ENCODE measurements around the gene SERGEF.

SERGEF gene

GRCh38 chr11:17865765-17866428 lies 146.9 kb downstream of the SERGEF start:
- DNase-seq (ENCODE audit: low read depth in 2 of 2, low spot score in 1 of 2), result no peak

GRCh38 chr11:17864478-17864941 lies 148.3 kb downstream of the SERGEF start:
- DNase-seq (ENCODE audit: low read depth in 2 of 2, low spot score in 1 of 2), result no peak

- no peak for DNase-seq (ENCODE audit: low read depth in 2 of 2, low spot score in 1 of 2)
Measured at GRCh38 chr11:17861036-17861755, 151.7 kb downstream of the SERGEF start.

- DNase-seq (ENCODE audit: low read depth in 2 of 2, low spot score in 1 of 2), result no peak
Measured at GRCh38 chr11:17859552-17859951, 153.3 kb downstream of the SERGEF start.

- no peak for DNase-seq (ENCODE audit: low read depth in 2 of 2, low spot score in 1 of 2)
Measured at GRCh38 chr11:17855531-17856290, 157.1 kb downstream of the SERGEF start.

- DNase-seq (ENCODE audit: low read depth in 2 of 2, low spot score in 1 of 2), result no peak
Measured at GRCh38 chr11:17853280-17853679, 159.6 kb downstream of the SERGEF start.

- DNase-seq (ENCODE audit: low read depth in 2 of 2, low spot score in 1 of 2), result no peak
Measured at GRCh38 chr11:17852246-17852645, 160.6 kb downstream of the SERGEF start.

- DNase-seq (ENCODE audit: low read depth in 2 of 2, low spot score in 1 of 2), result no peak
Measured at GRCh38 chr11:17851697-17852096, 161.2 kb downstream of the SERGEF start.

GRCh38 chr11:17850336-17850735 lies 162.5 kb downstream of the SERGEF start:
- DNase-seq (ENCODE audit: low read depth in 2 of 2, low spot score in 1 of 2), result no peak

GRCh38 chr11:17848715-17849114 lies 164.1 kb downstream of the SERGEF start:
- no peak for DNase-seq (ENCODE audit: low read depth in 2 of 2, low spot score in 1 of 2)

- DNase-seq (ENCODE audit: low read depth in 2 of 2, low spot score in 1 of 2), result no peak
Measured at GRCh38 chr11:17846852-17847453, 165.9 kb downstream of the SERGEF start.

- no peak for DNase-seq (ENCODE audit: low read depth in 2 of 2, low spot score in 1 of 2)
Measured at GRCh38 chr11:17845431-17845881, 167.4 kb downstream of the SERGEF start.

GRCh38 chr11:17840101-17840548 lies 172.7 kb downstream of the SERGEF start:
- no peak for DNase-seq (ENCODE audit: low read depth in 2 of 2, low spot score in 1 of 2)

- DNase-seq (ENCODE audit: low read depth in 2 of 2, low spot score in 1 of 2), result no peak
Measured at GRCh38 chr11:17839450-17839849, 173.4 kb downstream of the SERGEF start.

- no peak for DNase-seq (ENCODE audit: low read depth in 2 of 2, low spot score in 1 of 2)
Measured at GRCh38 chr11:17838102-17838501, 174.7 kb downstream of the SERGEF start.

GRCh38 chr11:17831883-17832282 lies 181.0 kb downstream of the SERGEF start:
- DNase-seq (ENCODE audit: low read depth in 2 of 2, low spot score in 1 of 2), result no peak

GRCh38 chr11:17831228-17831627 lies 181.6 kb downstream of the SERGEF start:
- no peak for DNase-seq (ENCODE audit: low read depth in 2 of 2, low spot score in 1 of 2)

GRCh38 chr11:17828311-17828751 lies 184.5 kb downstream of the SERGEF start:
- DNase-seq (ENCODE audit: low read depth in 2 of 2, low spot score in 1 of 2), result no peak

GRCh38 chr11:17827006-17827405 lies 185.8 kb downstream of the SERGEF start:
- no peak for DNase-seq (ENCODE audit: low read depth in 2 of 2, low spot score in 1 of 2)

- no peak for DNase-seq (ENCODE audit: low read depth in 2 of 2, low spot score in 1 of 2)
Measured at GRCh38 chr11:17822401-17822781, 190.5 kb downstream of the SERGEF start.

- no peak for DNase-seq (ENCODE audit: low read depth in 2 of 2, low spot score in 1 of 2)
Measured at GRCh38 chr11:17821648-17822400, 191.0 kb downstream of the SERGEF start.

Measured in stimulated activated CD8-positive, alpha-beta memory T cell treated with anti-CD3 and anti-CD28 coated beads, Interleukin-4, amount 100 ng/mL, for 1 hour (primary cell).